ENCODE measurements around the gene EHBP1.
"Not testable (repeated sequence)": the region's sequence is repeated elsewhere in the genome, so short reads cannot be mapped to it uniquely, and the experiment has no call there.

The EHBP1 gene

DNA sequence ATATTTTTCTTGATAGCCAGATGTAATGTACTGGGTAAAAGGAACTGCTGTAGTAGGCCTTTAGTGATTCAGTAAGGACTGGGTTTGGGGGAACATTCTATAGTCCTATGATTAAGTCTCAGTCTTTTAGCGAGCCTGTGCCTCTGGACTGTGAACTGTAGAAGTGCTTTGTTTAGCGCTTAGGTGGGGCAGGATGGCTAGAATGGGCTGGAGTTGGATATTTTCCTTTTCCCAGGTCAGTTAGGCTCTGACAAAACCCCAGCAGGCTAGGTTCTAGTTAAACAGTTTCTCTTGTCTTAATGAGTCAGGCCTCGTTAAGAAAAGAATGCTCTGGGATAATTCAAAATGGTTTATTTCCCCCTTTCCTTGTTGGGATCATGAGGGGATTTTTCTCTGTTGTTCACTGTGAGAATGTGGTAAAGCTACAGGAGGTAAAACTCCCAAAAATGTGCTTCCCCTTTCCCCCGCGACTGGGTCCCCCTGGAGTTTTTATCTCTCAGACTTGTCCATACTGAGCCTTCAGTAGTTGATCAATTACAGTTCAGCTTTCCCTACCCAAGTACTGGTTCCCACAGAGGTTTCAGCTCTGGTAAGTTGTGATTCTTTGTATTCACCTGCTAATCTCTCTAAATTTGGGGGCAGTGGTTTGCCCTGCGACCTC lies 31.5 kb downstream of the EHBP1 start:
- DNase-seq = no peak

- DNase-seq = no peak
These were observed 33.7 kb downstream of the EHBP1 start for GRCh38 chr2:62738981-62739936.

DNA sequence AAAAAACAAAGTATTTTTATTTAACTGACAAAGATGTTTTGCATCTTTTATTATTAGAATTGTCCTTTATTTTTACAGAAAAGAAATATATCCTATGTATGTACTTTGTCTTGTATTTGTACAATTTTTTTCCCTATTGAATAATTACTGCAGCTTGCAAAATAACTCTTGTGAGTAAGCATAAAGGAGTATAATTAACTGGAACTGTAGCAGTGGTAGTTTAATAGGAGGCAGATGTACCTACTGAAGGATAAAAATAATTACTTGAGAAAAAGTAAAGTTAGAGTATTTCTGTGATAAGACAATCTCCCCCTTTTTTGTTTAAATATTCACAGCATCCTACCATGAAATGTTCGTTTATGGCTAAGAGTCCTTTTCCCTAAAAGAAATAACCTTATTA lies 34.7 kb downstream of the EHBP1 start:
- DNase-seq = no peak

GRCh38 chr2:62741127-62741526 lies 35.6 kb downstream of the EHBP1 start:
- no peak for DNase-seq

- no peak for DNase-seq
These were observed 36.6 kb downstream of the EHBP1 start for GRCh38 chr2:62741954-62742722.

DNA sequence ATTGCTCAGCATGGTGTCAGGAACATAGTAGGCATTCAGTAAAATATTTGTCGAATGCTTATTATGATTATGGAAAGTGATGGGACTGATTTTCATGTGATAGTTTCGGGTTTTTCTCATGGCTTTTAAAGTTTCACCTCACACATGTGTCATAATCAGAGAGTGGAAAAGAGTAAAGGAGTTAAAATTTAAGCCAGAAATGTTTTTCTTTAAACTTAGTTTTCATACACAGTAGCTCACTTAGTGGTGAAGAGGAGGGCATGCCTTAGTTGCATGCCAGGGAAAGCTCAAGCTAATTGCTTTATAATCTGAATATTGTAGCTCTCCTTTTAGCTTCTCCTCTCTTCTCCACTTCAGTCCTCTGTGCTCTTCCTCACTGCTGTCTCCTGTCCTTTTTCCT lies 38.0 kb downstream of the EHBP1 start:
- no peak for DNase-seq

DNA sequence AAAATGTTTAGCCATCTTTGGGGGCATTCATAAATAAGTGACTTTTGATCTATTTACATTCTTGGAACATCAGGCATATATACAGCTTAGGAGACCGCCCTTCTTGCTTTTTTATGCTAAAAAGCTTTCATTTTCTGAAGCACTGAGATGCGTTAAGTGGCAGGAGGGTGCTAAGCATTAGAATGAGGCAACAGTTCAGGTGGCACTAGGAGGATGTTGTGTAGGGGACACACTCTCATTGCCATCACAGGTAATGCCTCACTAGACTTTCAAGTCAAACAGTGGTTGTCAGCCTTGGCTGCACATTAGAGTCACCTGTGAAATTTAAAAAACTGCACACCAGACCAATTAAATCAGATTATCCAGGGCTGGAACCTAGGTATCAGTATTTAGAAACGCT lies 39.1 kb downstream of the EHBP1 start:
- DNase-seq = no peak

DNA sequence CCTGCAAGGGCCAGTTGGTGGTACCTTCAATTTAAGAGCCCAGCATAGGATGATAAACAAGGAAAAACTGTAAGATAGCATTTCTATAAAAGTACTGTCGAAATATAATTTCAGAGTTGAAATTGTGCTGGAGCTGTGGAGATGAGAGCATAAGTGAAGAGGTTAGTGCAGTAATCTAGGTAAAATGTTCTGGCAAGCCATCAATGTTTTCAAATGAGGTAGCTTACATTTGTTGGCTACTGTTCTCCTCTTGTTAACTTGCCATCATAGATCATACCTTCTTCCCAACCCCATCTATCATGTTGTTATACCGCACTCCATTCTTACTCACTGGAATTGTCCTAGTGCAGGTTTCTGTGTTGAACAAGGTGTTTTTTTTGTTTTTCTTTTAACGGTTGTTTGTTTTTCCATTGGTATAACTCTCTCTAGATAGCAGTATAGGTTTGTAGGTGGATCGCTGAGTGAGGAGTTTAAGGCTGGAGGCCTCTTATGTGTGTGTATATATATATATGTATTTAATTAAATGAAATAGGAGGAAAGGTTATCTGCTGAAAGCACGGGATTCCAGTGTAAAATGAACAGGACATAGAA lies 40.5 kb downstream of the EHBP1 start:
- DNase-seq = no peak

DNA sequence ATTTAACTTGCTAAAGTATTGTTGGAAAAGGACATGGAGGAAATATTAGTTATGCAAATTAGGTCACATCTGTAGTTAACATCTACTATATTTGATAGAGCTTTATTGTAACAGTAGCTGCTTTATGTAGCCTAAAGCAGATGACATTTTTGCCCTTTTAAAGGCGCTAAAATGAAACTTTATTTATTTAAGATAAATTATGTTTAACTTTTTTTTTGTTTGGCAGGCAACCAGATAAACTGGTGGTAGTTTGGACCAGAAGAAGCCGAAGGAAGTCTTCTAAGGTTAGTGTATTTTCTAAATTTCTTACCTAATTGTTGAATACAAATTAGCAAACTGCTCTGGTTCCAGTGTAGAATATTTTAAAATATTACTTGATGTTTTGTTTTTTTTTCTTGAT lies 41.7 kb downstream of the EHBP1 start:
- no peak for DNase-seq

- no peak for DNase-seq
These were observed 42.4 kb downstream of the EHBP1 start for GRCh38 chr2:62747876-62748275.

- DNase-seq = not testable (repeated sequence)
These were observed 43.6 kb downstream of the EHBP1 start for GRCh38 chr2:62749111-62749510.

GRCh38 chr2:62757029-62757428 lies 51.5 kb downstream of the EHBP1 start:
- DNase-seq = no peak

- DNase-seq = no peak
These were observed 54.5 kb downstream of the EHBP1 start for GRCh38 chr2:62760026-62760425.

DNA sequence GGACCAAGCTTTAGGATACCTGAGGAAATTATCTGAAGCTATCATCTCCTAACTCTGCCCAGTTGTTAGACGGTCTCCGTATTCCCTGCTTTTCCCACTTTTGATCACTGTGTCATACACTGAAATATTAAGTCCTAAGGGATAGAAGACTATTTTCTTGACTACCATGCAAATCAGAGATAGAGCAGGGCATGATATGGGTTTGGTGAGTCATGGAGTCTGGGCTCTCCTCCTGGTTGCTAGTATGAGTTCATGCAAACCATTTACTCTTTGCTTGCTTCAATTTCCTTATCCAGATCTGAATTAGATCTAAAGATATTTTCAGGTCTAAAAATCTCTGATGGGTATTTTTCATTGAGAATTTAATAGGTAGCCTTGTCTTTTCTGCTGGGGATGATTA lies 55.0 kb downstream of the EHBP1 start:
- DNase-seq = no peak

- DNase-seq = no peak
These were observed 60.3 kb downstream of the EHBP1 start for GRCh38 chr2:62765619-62766376.

DNA sequence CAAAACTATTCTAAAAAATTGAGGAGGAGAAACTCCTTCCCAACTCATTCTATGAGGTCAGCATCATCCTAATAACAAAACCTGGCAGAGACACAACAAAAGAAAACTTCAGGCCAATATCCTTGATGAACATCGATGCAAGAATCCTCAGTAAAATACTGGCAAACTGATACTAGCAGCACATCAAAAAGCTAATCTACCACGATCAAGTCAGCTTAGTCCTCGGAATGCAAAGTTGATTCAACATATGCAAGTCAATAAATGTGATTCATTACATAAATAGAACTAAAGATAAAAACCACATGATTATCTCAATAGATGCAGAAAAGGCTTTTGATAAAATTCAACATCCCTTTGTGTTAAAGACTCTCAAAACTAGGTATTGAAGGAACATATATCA lies 63.1 kb downstream of the EHBP1 start:
- DNase-seq = no peak

- DNase-seq = no peak
These were observed 65.1 kb downstream of the EHBP1 start for GRCh38 chr2:62770629-62771028.

- no peak for DNase-seq
These were observed 69.2 kb downstream of the EHBP1 start for GRCh38 chr2:62774555-62775366.

DNA sequence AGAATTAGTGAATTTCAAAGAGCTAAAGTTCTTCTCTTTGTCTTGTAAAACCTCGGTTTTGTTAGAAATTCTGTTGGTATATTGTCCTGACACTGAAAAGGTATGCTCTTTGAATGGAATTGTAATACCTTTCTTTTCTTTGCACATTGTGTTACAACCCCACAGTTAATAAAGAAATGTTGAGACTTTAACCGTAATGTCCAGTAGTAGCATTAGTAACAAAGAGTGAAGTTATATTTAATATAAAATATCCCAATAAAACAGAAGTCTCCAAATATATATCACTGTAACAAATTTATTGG lies 69.8 kb downstream of the EHBP1 start:
- DNase-seq = no peak

- DNase-seq = no peak
These were observed 78.2 kb downstream of the EHBP1 start for GRCh38 chr2:62783679-62784078.

- no peak for DNase-seq
These were observed 78.8 kb downstream of the EHBP1 start for GRCh38 chr2:62784341-62784740.

- no peak for DNase-seq
These were observed 79.7 kb downstream of the EHBP1 start for GRCh38 chr2:62785216-62785615.

Measured in T1000 (cell line).